A549 (cell line): Measurements from ENCODE around the gene MTX2. TPM values are rescaled to one million over a fixed set of nuclear protein-coding genes. Genes with fewer than 3 reads are reported as not detected.
A peak's percentile ranks its signal among the peaks of the same experiment; 100 is the strongest.
"Not testable (repeated sequence)": the region's sequence is repeated elsewhere in the genome, so short reads cannot be mapped to it uniquely, and the experiment has no call there.

ENCODE experiments used
- ATAC-seq, 2 experiments: fragments of 200-7000 bp in 1 of 2; fragments of >200 bp in 1 of 2; cut with Nextera tagmentation in 1 of 2; cut with Tn5 transposase in 1 of 2; 3 replicates each; pipeline versions ENCODE4 v1.8.0 to v1.9.1; 2018 to 2020; ENCODE audit warnings: mild to moderate bottlenecking in 1 of 2, moderate library complexity in 1 of 2
- CTCF ChIA-PET: fragments of 300-600 bp; sonication (Branson Sonifier 250); formaldehyde crosslinking; extraction: SDS; loops from one replicate; lab custom pipeline; 2021; ENCODE audit warnings: antibody characterized with exemption, inconsistent platforms; lab: Yijun Ruan, JAX
- POLR2A ChIA-PET: fragments of 350-600 bp; formaldehyde crosslinking; extraction: SDS; loops from one replicate; lab custom pipeline; 2021; ENCODE audit warnings: antibody characterized with exemption, inconsistent platforms; lab: Yijun Ruan, JAX
- DNase-seq, 2 experiments: peaks; one replicate each; pipeline versions ENCODE4 v3.0.0 to v3.0.0-alpha.2; 2011 to 2016; ENCODE audit warnings: low read depth in 1 of 2, low spot score in 1 of 2
- FAIRE-seq: peaks from 2 replicates; lab custom pipeline; 2011; peaks lifted over from hg19 to GRCh38; lab: Jason Lieb, UNC
- H3K27ac ChIP-seq, 2 experiments: fragments of >200 bp; sonication (Bioruptor Twin); formaldehyde crosslinking; 3 replicates each; pipeline ENCODE4 v1.5.1; 2016 to 2017
- H3K4me1 ChIP-seq: fragments of >200 bp; sonication (Bioruptor Twin); formaldehyde crosslinking; 3 replicates; pipeline ENCODE4 v1.6.1; 2016
- H3K4me2 ChIP-seq: fragments of >200 bp; sonication (Bioruptor Twin); formaldehyde crosslinking; 3 replicates; pipeline ENCODE4 v1.6.1; 2016
- H3K4me3 ChIP-seq: fragments of >200 bp; sonication (Bioruptor Twin); formaldehyde crosslinking; 3 replicates; pipeline ENCODE4 v1.5.1; 2016
- H3K9me3 ChIP-seq: fragments of >200 bp; sonication (Bioruptor Twin); formaldehyde crosslinking; 3 replicates; pipeline ENCODE4 v1.6.1; 2016
- CTCF ChIP-seq: fragments of >200 bp; sonication (Bioruptor Twin); formaldehyde crosslinking; IDR thresholded peaks from 3 replicates; pipeline ENCODE4 v1.5.1; 2016
- EHF ChIP-seq: fragments of 250-450 bp; sonication (Bioruptor Pico); IDR thresholded peaks from 2 replicates; pipeline ENCODE4 v1.5.0; 2020; ENCODE audit warnings: mild to moderate bottlenecking
- ELK1 ChIP-seq: fragments of 150-350 bp; IDR thresholded peaks from 2 replicates; pipeline ENCODE4 v1.6.1; 2014; ENCODE audit warnings: low read depth, mild to moderate bottlenecking, low read length
- FOSB ChIP-seq: fragments of 250-450 bp; sonication (Bioruptor Pico); IDR thresholded peaks from 2 replicates; pipeline ENCODE4 v1.5.0; 2020; ENCODE audit warnings: mild to moderate bottlenecking, moderate library complexity
- FOSL2 ChIP-seq, 2 experiments: fragments of 450-650 bp in 1 of 2; fragments of >200 bp in 1 of 2; sonication (Bioruptor Twin) in 1 of 2; formaldehyde crosslinking; IDR thresholded peaks; 2 replicates each; pipeline versions ENCODE4 v1.5.0 to v1.6.1; 2016 to 2020; ENCODE audit warnings: mild to moderate bottlenecking in 1 of 2, moderate library complexity in 1 of 2
- HEYL ChIP-seq: fragments of 250-450 bp; sonication (Bioruptor Pico); IDR thresholded peaks from 2 replicates; pipeline ENCODE4 v1.8.0; 2021; ENCODE audit warnings: mild to moderate bottlenecking, moderate library complexity
- HMGXB4 ChIP-seq: fragments of 250-450 bp; sonication (Bioruptor Pico); IDR thresholded peaks from 2 replicates; pipeline ENCODE4 v1.5.0; 2021; ENCODE audit warnings: mild to moderate bottlenecking, moderate library complexity, borderline replicate concordance
- HOXB5 ChIP-seq: fragments of 250-450 bp; sonication (Bioruptor Pico); IDR thresholded peaks from 2 replicates; pipeline ENCODE4 v1.5.0; 2020; ENCODE audit warnings: mild to moderate bottlenecking, moderate library complexity
- MAZ ChIP-seq: fragments of 150-350 bp; IDR thresholded peaks from 2 replicates; pipeline ENCODE4 v1.6.1; 2014; ENCODE audit warnings: antibody characterized with exemption, low read depth, low read length, borderline replicate concordance
- NR3C1 ChIP-seq: fragments of >200 bp; sonication (Bioruptor Twin); formaldehyde crosslinking; IDR thresholded peaks from 3 replicates; pipeline ENCODE4 v1.6.1; 2017
- POLR2AphosphoS2 ChIP-seq: conservative IDR thresholded peaks from 2 replicates; pipeline ENCODE4 v1.6.1; 2012; ENCODE audit warnings: low read length, improper control_type of control experiment, inconsistent platforms
- RAD21 ChIP-seq, 2 experiments: fragments of >200 bp in 1 of 2; sonication (Bioruptor Twin) in 1 of 2; formaldehyde crosslinking in 1 of 2; IDR thresholded peaks in 1 of 2; conservative IDR thresholded peaks in 1 of 2; 2 replicates in 1 of 2; 3 replicates in 1 of 2; pipeline ENCODE4 v1.6.1; 2012 to 2018; ENCODE audit warnings: inconsistent platforms in 1 of 2
- RCOR1 ChIP-seq: fragments of 150-350 bp; IDR thresholded peaks from 2 replicates; pipeline ENCODE4 v1.6.1; 2014; ENCODE audit warnings: antibody characterized with exemption, low read length, low read depth
- RFX5 ChIP-seq: fragments of 450-650 bp; IDR thresholded peaks from 2 replicates; pipeline ENCODE4 v1.7.1; 2014; ENCODE audit warnings: antibody characterized with exemption, mild to moderate bottlenecking, moderate library complexity
- TP53 ChIP-seq: fragments of 250-450 bp; sonication (Bioruptor Pico); IDR thresholded peaks from 2 replicates; pipeline ENCODE4 v1.5.0; 2021; ENCODE audit warnings: mild to moderate bottlenecking, moderate library complexity
- ZSCAN20 ChIP-seq: fragments of 250-450 bp; sonication (Bioruptor Pico); IDR thresholded peaks from 2 replicates; pipeline ENCODE4 v1.8.0; 2022; ENCODE audit warnings: mild to moderate bottlenecking, moderate library complexity
- WGBS: methylation state at CpG from one replicate; pipeline ENCODE4 v1.1.6; 2017; ENCODE audit errors: missing lambda C conversion rate; 5-methylcytosine and 5-hydroxymethylcytosine counted together
- polyA plus RNA-seq, 4 experiments: library from polyadenylated mRNA; depleted of rRNA in 3 of 4; stranded (reverse); fragments of >200 nt; fragmentation: RNase III in 1 of 4; extraction: RNeasy Plus Mini Kit Qiagen cat#74134 plus additional on column Dnase treatment in 1 of 4; gene quantifications; 2 replicates in 3 of 4; 3 replicates in 1 of 4; pipeline ENCODE4 v1.2.3, GENCODE V29; 2011 to 2017

The MTX2 gene
- polyA plus RNA-seq, 2 of the 4 experiments (the other 2 are of a cell fraction): 56.9 to 81.8 TPM

GRCh38 chr2:176297737-176298136, 28.5 kb downstream of the MTX2 start:
- CTCF ChIA-PET: interaction anchor here (1.0 to 1.3 kb wide), 3 partner anchors 18 to 157 kb away, joined by 3 to 5 read pairs (median 3); no protein-coding TSS in a partner anchor
- WGBS: 95% methylated on average over 1 of the region's 1 CpG

GRCh38 chr2:176306020-176306419, 36.8 kb downstream of the MTX2 start:
- H3K27ac ChIP-seq, H3K4me1 ChIP-seq, FAIRE-seq, CTCF ChIA-PET, DNase-seq, ATAC-seq, H3K4me3 ChIP-seq, H3K4me2 ChIP-seq, POLR2A ChIA-PET, H3K9me3 ChIP-seq: not testable (repeated sequence)
- WGBS: 88% methylated on average over 1 of the region's 1 CpG

More at GRCh38 chr2:176297737-176298136, 28.5 kb downstream of the MTX2 start:
- no peak overlapping the region for H3K4me2 ChIP-seq
- H3K4me1 ChIP-seq: no peaks in the 10 kb centered on the region; the same call in 1 of the 3 replicates
- H3K4me3 ChIP-seq: no peak overlapping the region
- POLR2A ChIA-PET: no interaction called here
- no peak for TF ChIP-seq RCOR1
- no peak for TF ChIP-seq CTCF
- TF ChIP-seq RAD21 (conservative IDR thresholded peaks at IDR 0.05 in 1 of 2, IDR thresholded peaks at IDR 0.05 in 1 of 2): no peak
- no peak for TF ChIP-seq FOSB (CRISPR knock-in tag)
- H3K9me3 ChIP-seq: no peaks in the 10 kb centered on the region
- ATAC-seq (no peak), DNase-seq (no peak), FAIRE-seq (no peak)
- no peak overlapping the region for H3K27ac ChIP-seq

GRCh38 chr2:176317199-176317598, 48.0 kb downstream of the MTX2 start:
- no peaks in the 10 kb centered on the region for H3K9me3 ChIP-seq
- peaks cover 22% of the 10 kb centered on the region for H3K4me1 ChIP-seq
- FAIRE-seq: no peak
- H3K27ac ChIP-seq: peak overlapping the region in 1 of 2 experiments; percentile 47; a peak in 1 of 6 replicates
- H3K4me2 ChIP-seq: peak overlapping the region; percentile 8; the same call in 2 of the 3 replicates
- ChIA-PET CTCF (interaction anchor here (1.1 kb wide), 1 partner anchor 238 kb away, joined by 3 read pairs; no protein-coding TSS in a partner anchor), POLR2A (no interaction called here)
- no peak for TF ChIP-seq RCOR1
- no peak for DNase-seq
- ATAC-seq: no peak; a peak in 1 of 6 replicates
- H3K4me3 ChIP-seq: no peak overlapping the region

GRCh38 chr2:176317623-176318065, 48.4 kb downstream of the MTX2 start:
- peak overlapping the region; percentile 8; the same call in 2 of the 3 replicates for H3K4me2 ChIP-seq
- CTCF ChIA-PET: interaction anchor here (1.1 kb wide), 1 partner anchor 237 kb away, joined by 3 read pairs; no protein-coding TSS in a partner anchor
- H3K9me3 ChIP-seq: no peaks in the 10 kb centered on the region
- H3K4me3 ChIP-seq: no peak overlapping the region
- no peak for TF ChIP-seq EHF (CRISPR knock-in tag)
- no peak for TF ChIP-seq POLR2AphosphoS2
- TF ChIP-seq TP53 (CRISPR knock-in tag): no peak
- TF ChIP-seq HEYL (CRISPR knock-in tag): no peak
- TF ChIP-seq HMGXB4: no peak
- no peak for TF ChIP-seq FOSL2 (IDR thresholded peaks at IDR 0.05)
- no peak for TF ChIP-seq FOSL2 (CRISPR knock-in tag; IDR thresholded peaks at IDR 0.05)
- TF ChIP-seq NR3C1: no peak
- no peak for TF ChIP-seq MAZ
- no peak for TF ChIP-seq ZSCAN20
- no peak for TF ChIP-seq HOXB5 (CRISPR knock-in tag)
- TF ChIP-seq RFX5: no peak
- no peak for TF ChIP-seq ELK1
- DNase-seq (no peak), ATAC-seq (peak in 1 of 2 experiments; percentile 48; a peak in 2 of 6 replicates), FAIRE-seq (no peak)
- peaks cover 25% of the 10 kb centered on the region for H3K4me1 ChIP-seq
- 9% methylated on average over 1 of the region's 1 CpG for WGBS
- peak overlapping the region in 1 of 2 experiments; percentile 47; a peak in 1 of 6 replicates for H3K27ac ChIP-seq
- POLR2A ChIA-PET: no interaction called here
